ENCODE measurements around the gene RNF180.
"Not testable (repeated sequence)": the region's sequence is repeated elsewhere in the genome, so short reads cannot be mapped to it uniquely, and the experiment has no call there.

The RNF180 gene

DNA sequence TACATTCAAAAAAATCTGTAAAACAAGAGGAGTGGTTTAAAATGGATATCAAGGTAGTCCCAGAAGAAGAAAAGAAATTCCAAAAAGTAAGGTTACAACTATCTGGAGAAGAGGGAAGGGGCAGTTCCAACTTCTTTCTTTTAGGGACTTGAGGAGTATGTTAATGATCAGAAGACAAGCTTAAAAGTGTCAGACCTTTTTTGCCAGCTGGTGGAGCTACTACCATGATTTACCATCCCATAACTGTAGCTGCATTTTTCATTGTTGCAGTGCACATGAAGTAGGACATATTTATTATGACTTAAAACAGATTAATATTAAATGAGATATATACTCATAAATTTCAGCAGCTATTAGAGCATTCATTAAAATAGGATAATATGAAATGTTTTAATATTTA, 181.7 kb downstream of the RNF180 start:
- no peak for DNase-seq (ENCODE audit: extremely low spot score)
- ChIA-PET POLR2A (no interaction called here), CTCF (interaction anchor here (1.0 kb wide), 1 partner anchor 267 kb away, joined by 3 read pairs; no protein-coding TSS in a partner anchor)
- TF ChIP-seq, protein P1, sequence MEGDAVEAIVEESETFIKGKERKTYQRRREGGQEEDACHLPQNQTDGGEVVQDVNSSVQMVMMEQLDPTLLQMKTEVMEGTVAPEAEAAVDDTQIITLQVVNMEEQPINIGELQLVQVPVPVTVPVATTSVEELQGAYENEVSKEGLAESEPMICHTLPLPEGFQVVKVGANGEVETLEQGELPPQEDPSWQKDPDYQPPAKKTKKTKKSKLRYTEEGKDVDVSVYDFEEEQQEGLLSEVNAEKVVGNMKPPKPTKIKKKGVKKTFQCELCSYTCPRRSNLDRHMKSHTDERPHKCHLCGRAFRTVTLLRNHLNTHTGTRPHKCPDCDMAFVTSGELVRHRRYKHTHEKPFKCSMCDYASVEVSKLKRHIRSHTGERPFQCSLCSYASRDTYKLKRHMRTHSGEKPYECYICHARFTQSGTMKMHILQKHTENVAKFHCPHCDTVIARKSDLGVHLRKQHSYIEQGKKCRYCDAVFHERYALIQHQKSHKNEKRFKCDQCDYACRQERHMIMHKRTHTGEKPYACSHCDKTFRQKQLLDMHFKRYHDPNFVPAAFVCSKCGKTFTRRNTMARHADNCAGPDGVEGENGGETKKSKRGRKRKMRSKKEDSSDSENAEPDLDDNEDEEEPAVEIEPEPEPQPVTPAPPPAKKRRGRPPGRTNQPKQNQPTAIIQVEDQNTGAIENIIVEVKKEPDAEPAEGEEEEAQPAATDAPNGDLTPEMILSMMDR (IDR thresholded peaks at IDR 0.05; ENCODE audit: control extremely low read depth, extremely low read depth, low read depth, missing control alignments), result no peak

DNA sequence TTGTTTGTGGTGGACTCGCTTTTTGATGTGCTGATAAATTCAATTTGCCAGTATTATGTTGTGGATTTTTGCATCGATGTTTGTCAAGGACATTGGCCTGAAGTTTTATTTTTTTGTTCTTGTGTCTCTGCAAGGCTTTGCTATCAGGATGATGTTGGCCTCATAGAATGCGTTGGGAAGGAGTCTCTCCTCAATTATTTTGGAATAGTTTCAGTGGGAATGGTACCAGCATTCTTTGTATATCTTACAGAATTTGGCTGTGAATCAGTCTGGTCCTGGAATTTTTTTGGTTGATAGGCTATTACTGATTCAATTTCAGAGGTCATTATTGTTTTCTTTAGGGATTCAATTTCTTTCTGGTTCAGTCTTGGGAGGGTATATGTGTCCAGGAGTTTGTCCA, 198.8 kb downstream of the RNF180 start:
- no peak for DNase-seq (ENCODE audit: extremely low spot score)
- TF ChIP-seq, protein P1 (IDR thresholded peaks at IDR 0.05; ENCODE audit: control extremely low read depth, extremely low read depth, low read depth, missing control alignments), result no peak
- CTCF ChIA-PET, result no interaction called here
- POLR2A ChIA-PET, result no interaction called here

DNA sequence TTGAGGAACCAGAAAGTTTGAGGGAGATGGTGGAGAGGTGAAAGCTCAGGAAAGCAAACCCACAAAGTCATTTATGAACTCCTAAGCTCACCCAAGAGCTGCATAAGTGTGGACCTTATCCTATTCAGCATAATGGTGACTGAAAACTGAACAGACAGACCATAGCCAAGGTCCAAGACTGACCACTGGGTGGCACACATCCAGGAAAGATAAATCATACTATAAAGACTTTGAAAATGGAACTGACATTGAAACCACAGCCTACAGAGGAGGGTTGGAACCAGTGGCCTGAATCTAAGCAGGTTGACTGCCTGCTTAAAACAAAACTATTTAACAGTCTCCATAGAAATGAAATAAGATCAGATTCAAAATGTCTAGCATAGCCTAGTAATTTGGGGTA, 219.1 kb downstream of the RNF180 start:
- CTCF ChIA-PET, result interaction anchor here (0.9 kb wide), 1 partner anchor 20 kb away, joined by 4 read pairs; no protein-coding TSS in a partner anchor
- TF ChIP-seq, protein P1 (IDR thresholded peaks at IDR 0.05; ENCODE audit: control extremely low read depth, extremely low read depth, low read depth, missing control alignments), result no peak
- POLR2A ChIA-PET, result no interaction called here
- peak; percentile 9 for DNase-seq (ENCODE audit: extremely low spot score)

DNA sequence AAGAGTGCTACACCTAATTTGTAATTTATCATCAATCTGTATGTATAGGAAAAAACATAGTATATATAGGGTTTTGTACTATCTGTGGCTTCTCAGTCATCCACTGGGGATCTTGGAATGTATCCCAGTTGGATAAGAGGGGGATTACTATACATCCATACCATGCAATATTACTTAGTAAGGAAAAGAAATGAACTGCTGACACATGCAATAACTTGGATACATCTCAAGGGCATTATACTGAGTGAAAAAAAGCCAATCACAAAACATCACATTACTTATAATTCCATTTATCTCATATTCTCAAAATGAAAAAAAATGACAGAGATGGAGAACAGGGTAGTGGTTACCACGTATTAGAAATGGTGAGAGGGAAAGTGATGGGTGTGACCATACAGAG, 231.9 kb downstream of the RNF180 start:
- ChIA-PET CTCF (no interaction called here), POLR2A (no interaction called here)
- TF ChIP-seq, protein P1 (IDR thresholded peaks at IDR 0.05; ENCODE audit: control extremely low read depth, extremely low read depth, low read depth, missing control alignments), result no peak
- no peak for DNase-seq (ENCODE audit: extremely low spot score)

DNA sequence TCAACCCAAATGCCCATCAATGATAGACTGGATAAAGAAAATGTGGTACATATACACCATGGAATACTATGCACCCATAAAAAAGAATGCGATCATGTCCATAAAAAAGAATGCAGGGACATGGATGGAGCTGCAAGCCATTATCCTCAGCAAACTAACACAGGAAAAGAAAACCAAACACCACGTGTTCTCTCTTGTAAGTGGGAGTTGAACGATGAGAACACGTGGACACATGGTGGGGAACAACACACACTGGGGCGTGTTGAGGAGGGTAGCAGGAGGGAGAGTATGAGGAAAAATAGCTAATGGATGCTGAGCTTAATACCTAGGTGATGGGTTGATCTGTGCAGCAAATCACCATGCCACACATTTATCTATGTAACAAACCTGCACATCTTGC, 233.1 kb downstream of the RNF180 start:
- POLR2A ChIA-PET; DNase-seq (ENCODE audit: extremely low spot score); CTCF ChIA-PET: not testable (repeated sequence)

DNA sequence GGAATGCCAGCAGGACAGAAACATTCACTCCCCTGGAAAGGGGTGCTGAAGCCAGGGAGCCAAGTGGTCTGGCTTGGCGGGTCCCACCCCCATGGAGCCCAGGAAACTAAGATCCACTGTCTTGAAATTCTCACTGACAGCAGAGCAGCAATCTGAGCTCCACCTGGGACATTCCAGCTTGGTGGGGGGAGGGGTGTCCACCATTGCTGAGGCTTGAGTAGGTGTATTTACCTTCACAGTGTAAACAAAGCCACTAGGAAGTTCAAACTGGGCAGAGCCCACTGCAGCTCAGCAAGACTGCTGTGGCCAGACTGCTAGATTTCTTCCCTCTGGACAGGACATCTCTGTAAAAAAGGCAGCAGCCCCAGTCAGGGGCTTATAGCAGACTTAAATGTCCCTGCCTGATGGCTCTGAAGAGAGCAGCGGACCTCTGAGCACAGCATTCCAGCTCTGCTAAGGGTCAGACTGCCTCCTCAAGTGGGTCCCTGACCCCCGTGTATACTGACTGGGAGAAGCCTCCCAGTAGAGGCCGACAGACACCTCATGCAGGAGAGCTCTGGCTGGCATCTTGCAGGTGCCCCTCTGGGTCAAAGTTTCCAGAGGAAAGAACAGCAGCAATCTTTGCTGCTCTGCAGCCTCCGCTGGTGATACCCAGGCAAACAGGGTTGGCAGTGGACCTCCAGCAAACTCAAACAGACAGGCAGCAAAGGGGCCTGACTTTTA, 241.6 kb downstream of the RNF180 start:
- CTCF ChIA-PET; POLR2A ChIA-PET; DNase-seq (ENCODE audit: extremely low spot score): not testable (repeated sequence)

DNA sequence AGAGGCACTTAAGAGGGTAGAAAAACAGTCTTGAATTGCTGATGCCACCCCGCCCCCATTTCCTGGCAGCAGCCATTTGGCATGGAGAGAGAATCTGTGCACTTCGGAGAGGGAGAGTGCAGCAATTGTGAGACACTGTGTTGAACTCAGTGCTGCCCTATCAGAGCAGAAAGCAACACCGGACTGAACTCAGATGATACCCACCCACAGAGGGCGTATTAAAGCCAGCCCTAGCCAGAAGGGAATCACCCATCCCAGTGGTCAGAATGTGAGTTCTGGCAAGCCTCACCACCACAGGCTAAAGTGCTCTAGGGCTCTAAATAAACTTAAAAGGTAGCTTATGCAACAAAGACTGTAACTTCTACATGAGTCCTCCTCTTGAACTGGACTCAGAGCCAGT, 251.7 kb downstream of the RNF180 start:
- DNase-seq (ENCODE audit: extremely low spot score), result no peak
- ChIA-PET CTCF (interaction anchor here (1.4 kb wide), 1 partner anchor 10 kb away, joined by 4 read pairs; no protein-coding TSS in a partner anchor), POLR2A (no interaction called here)
- TF ChIP-seq, protein P1 (IDR thresholded peaks at IDR 0.05; ENCODE audit: control extremely low read depth, extremely low read depth, low read depth, missing control alignments), result no peak

DNA sequence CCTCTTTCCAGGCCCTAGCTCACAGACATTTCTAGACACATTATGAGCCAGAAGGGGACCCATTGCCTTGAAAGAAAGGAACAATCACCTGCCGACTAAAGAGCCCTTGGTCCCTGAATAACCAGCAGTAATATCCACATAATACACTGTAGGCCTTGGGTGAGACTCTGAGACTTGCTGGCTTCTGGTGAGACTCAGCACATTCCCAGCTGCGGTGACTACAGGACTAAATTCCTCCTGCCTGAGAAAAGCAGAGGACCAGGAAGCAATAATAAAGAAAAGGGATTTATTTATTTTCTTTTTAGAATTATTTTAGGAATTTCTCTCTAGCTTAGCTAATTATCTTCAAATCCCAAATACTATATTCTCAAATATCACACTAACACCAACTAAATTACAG, 252.4 kb downstream of the RNF180 start:
- POLR2A ChIA-PET, result no interaction called here
- CTCF ChIA-PET, result interaction anchor here (1.4 kb wide), 1 partner anchor 9 kb away, joined by 4 read pairs; no protein-coding TSS in a partner anchor
- TF ChIP-seq, protein P1 (IDR thresholded peaks at IDR 0.05; ENCODE audit: control extremely low read depth, extremely low read depth, low read depth, missing control alignments), result no peak
- no peak for DNase-seq (ENCODE audit: extremely low spot score)
